ENCODE results near the gene SLC22A23. TPM values are rescaled to one million over a fixed set of nuclear protein-coding genes. Genes with fewer than 3 reads are reported as not detected.

The SLC22A23 gene
- total RNA-seq, 2 donors from 2014 or later, result 11.1 to 13.3 TPM

DNA sequence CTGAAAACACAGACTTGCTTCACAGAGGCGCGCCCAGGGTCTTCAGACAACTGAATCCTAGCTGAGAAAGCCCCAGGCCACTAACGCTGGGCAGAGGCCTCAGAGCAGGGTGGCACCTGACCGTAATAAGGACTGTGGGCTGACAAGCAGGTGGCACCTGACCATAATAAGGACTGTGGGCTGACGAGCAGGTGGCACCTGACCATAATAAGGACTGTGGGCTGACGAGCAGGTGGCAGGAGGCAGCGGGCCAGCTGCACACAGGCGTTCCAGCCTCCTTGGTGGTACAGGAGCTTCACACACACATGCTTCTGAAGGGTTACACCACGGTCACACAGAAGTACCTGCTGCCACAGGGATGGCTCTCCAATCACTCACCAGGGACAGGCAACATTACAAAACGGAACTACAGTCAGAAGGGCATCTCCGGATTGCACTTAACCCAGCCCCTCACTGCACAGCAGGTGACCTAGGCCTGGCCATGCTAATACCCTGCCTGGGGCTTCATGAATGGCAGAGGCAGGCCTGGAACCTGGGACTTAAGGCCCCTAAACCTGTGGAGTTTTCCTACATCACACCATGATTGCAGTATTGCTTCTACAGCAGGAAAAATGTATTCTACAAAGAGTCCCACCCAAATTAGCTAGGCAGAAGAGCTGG lies 147.3 kb downstream of the SLC22A23 start:
- H3K36me3 ChIP-seq (ENCODE audit: control insufficient read depth, insufficient read depth, low read length), result no peaks in the 10 kb centered on the region
- peak; percentile 53 for DNase-seq
- peaks cover 1% of the 10 kb centered on the region for H3K27me3 Mint-ChIP-seq (ENCODE audit: insufficient read depth)
- no peaks in the 10 kb centered on the region for H3K4me1 Mint-ChIP-seq
- H3K27ac Mint-ChIP-seq, result peak overlapping the region; percentile 53
- peaks cover 4% of the 10 kb centered on the region for H3K4me1 ChIP-seq (ENCODE audit: control insufficient read depth, insufficient read depth, low read length)
- H3K27ac ChIP-seq (ENCODE audit: low read depth, low read length), result no peak overlapping the region
- TF ChIP-seq, protein P1, sequence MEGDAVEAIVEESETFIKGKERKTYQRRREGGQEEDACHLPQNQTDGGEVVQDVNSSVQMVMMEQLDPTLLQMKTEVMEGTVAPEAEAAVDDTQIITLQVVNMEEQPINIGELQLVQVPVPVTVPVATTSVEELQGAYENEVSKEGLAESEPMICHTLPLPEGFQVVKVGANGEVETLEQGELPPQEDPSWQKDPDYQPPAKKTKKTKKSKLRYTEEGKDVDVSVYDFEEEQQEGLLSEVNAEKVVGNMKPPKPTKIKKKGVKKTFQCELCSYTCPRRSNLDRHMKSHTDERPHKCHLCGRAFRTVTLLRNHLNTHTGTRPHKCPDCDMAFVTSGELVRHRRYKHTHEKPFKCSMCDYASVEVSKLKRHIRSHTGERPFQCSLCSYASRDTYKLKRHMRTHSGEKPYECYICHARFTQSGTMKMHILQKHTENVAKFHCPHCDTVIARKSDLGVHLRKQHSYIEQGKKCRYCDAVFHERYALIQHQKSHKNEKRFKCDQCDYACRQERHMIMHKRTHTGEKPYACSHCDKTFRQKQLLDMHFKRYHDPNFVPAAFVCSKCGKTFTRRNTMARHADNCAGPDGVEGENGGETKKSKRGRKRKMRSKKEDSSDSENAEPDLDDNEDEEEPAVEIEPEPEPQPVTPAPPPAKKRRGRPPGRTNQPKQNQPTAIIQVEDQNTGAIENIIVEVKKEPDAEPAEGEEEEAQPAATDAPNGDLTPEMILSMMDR (conservative IDR thresholded peaks at IDR 0.05), result no peak
- no peaks in the 10 kb centered on the region for H3K9me3 ChIP-seq (ENCODE audit: control insufficient read depth, low read length)
- 87 to 90% methylated on average over 11 of the region's 11 CpGs for WGBS, 2 experiments (ENCODE audit: insufficient coverage in 1 of 2, insufficient read length in 1 of 2)
- H3K9me3 Mint-ChIP-seq, result peaks cover 4% of the 10 kb centered on the region
- peaks cover 11% of the 10 kb centered on the region for H3K36me3 Mint-ChIP-seq (ENCODE audit: low read depth)
- H3K4me3 Mint-ChIP-seq, result no peak overlapping the region
- no peak overlapping the region for H3K9ac ChIP-seq (ENCODE audit: extremely low read depth, low read length, poor library complexity, severe bottlenecking)
- H3K27me3 ChIP-seq (ENCODE audit: control insufficient read depth, insufficient read depth, low read length, poor library complexity, severe bottlenecking), result no peaks in the 10 kb centered on the region
- no peak overlapping the region for H3K4me3 ChIP-seq (ENCODE audit: low read length)

DNA sequence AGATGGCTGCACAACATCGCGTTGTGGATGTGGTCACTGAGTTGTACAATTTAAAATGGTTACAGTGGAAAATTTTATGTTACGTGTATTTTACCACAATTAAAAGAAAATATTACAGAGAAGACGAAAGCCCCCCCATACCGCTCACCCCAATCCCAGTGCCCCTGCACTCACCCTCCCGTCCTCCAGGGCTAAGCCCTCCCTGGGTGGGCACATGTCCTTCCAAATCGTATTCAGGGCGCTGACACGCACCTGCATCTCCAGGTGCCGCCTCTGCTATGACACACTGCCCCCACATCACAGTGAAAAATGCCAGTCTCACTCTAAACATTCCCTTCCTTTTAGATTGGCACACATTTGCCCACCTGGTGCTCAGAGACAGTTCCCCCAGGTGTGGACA lies 148.7 kb downstream of the SLC22A23 start:
- Mint-ChIP-seq H3K36me3 (ENCODE audit: low read depth) (peaks cover 11% of the 10 kb centered on the region), H3K4me3 (no peak overlapping the region), H3K27ac (no peak overlapping the region), H3K27me3 (ENCODE audit: insufficient read depth) (peaks cover 1% of the 10 kb centered on the region), H3K9me3 (peaks cover 4% of the 10 kb centered on the region), H3K4me1 (no peaks in the 10 kb centered on the region)
- Histone ChIP-seq H3K4me3 (ENCODE audit: low read length) (no peak overlapping the region), H3K36me3 (ENCODE audit: control insufficient read depth, insufficient read depth, low read length) (no peaks in the 10 kb centered on the region), H3K27me3 (ENCODE audit: control insufficient read depth, insufficient read depth, low read length, poor library complexity, severe bottlenecking) (no peaks in the 10 kb centered on the region), H3K9me3 (ENCODE audit: control insufficient read depth, low read length) (no peaks in the 10 kb centered on the region), H3K27ac (ENCODE audit: low read depth, low read length) (no peak overlapping the region), H3K4me1 (ENCODE audit: control insufficient read depth, insufficient read depth, low read length) (peaks cover 4% of the 10 kb centered on the region), H3K9ac (ENCODE audit: extremely low read depth, low read length, poor library complexity, severe bottlenecking) (no peak overlapping the region)
- 83% methylated on average over 10 of the region's 10 CpGs; no CpG with 5 or more reads in 1 of the 2 experiments for WGBS, 2 experiments (ENCODE audit: insufficient coverage in 1 of 2, insufficient read length in 1 of 2)
- TF ChIP-seq, protein P1 (conservative IDR thresholded peaks at IDR 0.05), result no peak
- peak; percentile 11 for DNase-seq

DNA sequence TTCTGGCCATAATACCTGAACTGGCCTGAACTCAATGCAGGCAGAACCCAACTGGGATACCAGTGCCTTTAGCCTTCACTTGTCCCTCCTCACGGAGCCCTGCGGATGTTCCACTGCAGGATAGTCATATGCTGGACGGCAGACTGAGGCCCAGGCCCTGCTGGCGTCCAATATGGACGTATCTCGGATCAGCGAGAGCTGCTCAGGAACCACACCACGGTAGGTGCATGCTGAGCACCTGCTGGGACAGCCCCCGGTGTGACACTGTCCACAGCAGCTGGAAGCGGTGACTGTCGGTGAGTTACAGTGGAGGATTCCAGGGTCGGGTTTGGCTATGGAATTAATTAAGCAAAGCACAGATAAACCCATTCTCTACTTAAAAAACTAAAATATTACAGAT lies 149.4 kb downstream of the SLC22A23 start:
- no peak overlapping the region for H3K9ac ChIP-seq (ENCODE audit: extremely low read depth, low read length, poor library complexity, severe bottlenecking)
- Mint-ChIP-seq H3K27ac (no peak overlapping the region), H3K9me3 (peaks cover 4% of the 10 kb centered on the region), H3K4me3 (no peak overlapping the region), H3K4me1 (no peaks in the 10 kb centered on the region), H3K36me3 (ENCODE audit: low read depth) (peaks cover 11% of the 10 kb centered on the region), H3K27me3 (ENCODE audit: insufficient read depth) (peaks cover 1% of the 10 kb centered on the region)
- DNase-seq, result peak; percentile 21
- H3K27me3 ChIP-seq (ENCODE audit: control insufficient read depth, insufficient read depth, low read length, poor library complexity, severe bottlenecking), result no peaks in the 10 kb centered on the region
- no peaks in the 10 kb centered on the region for H3K9me3 ChIP-seq (ENCODE audit: control insufficient read depth, low read length)
- H3K27ac ChIP-seq (ENCODE audit: low read depth, low read length), result no peak overlapping the region
- no peaks in the 10 kb centered on the region for H3K4me1 ChIP-seq (ENCODE audit: control insufficient read depth, insufficient read depth, low read length)
- TF ChIP-seq, protein P1 (conservative IDR thresholded peaks at IDR 0.05), result no peak
- WGBS, 2 experiments (ENCODE audit: insufficient coverage in 1 of 2, insufficient read length in 1 of 2), result 87 to 95% methylated on average over 8 to 12 of the region's 12 CpGs
- H3K4me3 ChIP-seq (ENCODE audit: low read length), result no peak overlapping the region
- no peaks in the 10 kb centered on the region for H3K36me3 ChIP-seq (ENCODE audit: control insufficient read depth, insufficient read depth, low read length)
